Right lobe of liver (tissue), 6 donors: Measurements from ENCODE around the gene XAF1. TPM values are rescaled to one million over a fixed set of nuclear protein-coding genes. Genes with fewer than 3 reads are reported as not detected.

ENCODE experiments used
- ATAC-seq, 4 donors: fragments of 200-7000 bp; cut with Tn5 transposase; one replicate each; pipeline ENCODE4 v1.9.1; 2020; ENCODE audit warnings: mild to moderate bottlenecking in 4 of 4, moderate library complexity in 4 of 4
- DNase-seq, 3 donors: peaks; one replicate each; pipeline ENCODE4 v3.0.0-alpha.2; 2020
- H3K27ac ChIP-seq, 3 donors: fragments of 200-600 bp; one replicate each; pipeline ENCODE4 v1.8.0; 2022
- H3K27me3 ChIP-seq, 2 donors: fragments of 200-600 bp; one replicate each; pipeline ENCODE4 v1.8.0; 2022
- H3K36me3 ChIP-seq, 4 donors: fragments of 200-600 bp; sonication (generic) in 1 of 4; one replicate each; pipeline versions ENCODE4 v1.5.1 to v1.8.0; 2017 to 2022; ENCODE audit warnings: control low read depth in 1 of 4
- H3K4me1 ChIP-seq, 4 donors: fragments of 200-600 bp; sonication (generic) in 1 of 4; one replicate each; pipeline versions ENCODE4 v1.5.1 to v1.8.0; 2017 to 2022; ENCODE audit warnings: control low read depth in 1 of 4
- H3K4me3 ChIP-seq, 3 donors: fragments of 200-600 bp; one replicate each; pipeline ENCODE4 v1.8.0; 2022
- H3K9me3 ChIP-seq, 4 donors: fragments of 200-600 bp; sonication (generic) in 1 of 4; one replicate each; pipeline versions ENCODE4 v1.5.1 to v1.8.0; 2017 to 2022; ENCODE audit warnings: control low read depth in 1 of 4
- POLR2A ChIP-seq: fragments of 450-650 bp; IDR thresholded peaks from one replicate; pipeline ENCODE4 v1.6.1; 2017; ENCODE audit warnings: antibody characterized with exemption, mild to moderate bottlenecking
- WGBS: methylation state at CpG from one replicate; pipeline ENCODE4 v1.1.6; 2018; ENCODE audit warnings: low coverage, low lambda C conversion rate; ENCODE audit not compliant: insufficient coverage; ENCODE audit errors: missing lambda C conversion rate; 5-methylcytosine and 5-hydroxymethylcytosine counted together
- intact Hi-C, 2 donors: fragments of 100-400 bp; cut with DNase I; formaldehyde crosslinking; loops; one replicate each; pipeline versions ENCODE4 v1.11.2 to v1.14.1; 2022
- total RNA-seq, 6 experiments: library from RNA; depleted of rRNA in 2 of 6; stranded (reverse); fragments of >200 nt in 2 of 6; fragmentation: NEBNext Ultra II Directional in 3 of 6; extraction: Animal tissue kit (Norgen Biotek cat#: 25700) in 3 of 6; gene quantifications; one replicate each; pipeline versions ENCODE4 v1.1.0 to v1.2.4, GENCODE V29; 2016 to 2023
- TF ChIP-seq, protein P1 (sequence below), 4 donors: fragments of 200-600 bp in 3 of 4; fragments of 450-650 bp in 1 of 4; IDR thresholded peaks; one replicate each; pipeline versions ENCODE4 v1.5.1 to v1.8.0; 2016 to 2022; ENCODE audit warnings: antibody characterized with exemption in 4 of 4, mild to moderate bottlenecking in 2 of 4
- donor health status: DM: no; HTN: yes; CAD: no.
- donor health status: DM: no; HTN: no; CAD: no.
- donor health status: DM: no; HTN: no; CAD: no.
- donor health status: DM: no; HTN: yes; CAD: no.
- donor health status: DM: no; HTN: yes; CAD: no.

XAF1 gene
- total RNA-seq, 6 experiments from 2014 or later = 15.9 to 76.8 (median 42.7) TPM

DNA sequence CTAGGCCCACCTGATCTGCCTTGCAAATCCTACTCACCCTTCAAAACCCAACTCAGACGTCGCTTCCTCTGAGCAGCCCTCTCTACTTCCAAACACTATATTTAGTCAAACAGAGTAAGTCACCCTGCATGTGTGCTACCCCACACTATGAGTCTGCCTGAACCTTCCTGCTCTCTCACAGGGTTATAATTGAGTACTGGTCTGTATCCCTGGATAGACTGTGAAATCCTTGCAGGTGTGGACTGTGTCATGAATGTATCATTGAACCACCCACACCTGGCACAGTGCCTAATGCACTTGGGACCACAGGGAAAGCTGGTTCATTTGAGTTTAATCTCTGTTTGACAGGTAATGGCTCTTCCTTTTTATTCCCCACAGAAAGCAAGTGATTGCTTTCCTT, 23.6 kb downstream of the XAF1 start:
- Histone ChIP-seq H3K27me3 (no peaks in the 10 kb centered on the region), H3K4me1 (peaks cover 0 to 6% (median 0%) of the 10 kb centered on the region in 4 donors), H3K27ac (no peak overlapping the region), H3K9me3 (no peaks in the 10 kb centered on the region), H3K4me3 (no peak overlapping the region), H3K36me3 (peaks cover 0 to under 1% (median 0%) of the 10 kb centered on the region in 4 donors)
- no peak for TF ChIP-seq POLR2A
- TF ChIP-seq, protein P1, sequence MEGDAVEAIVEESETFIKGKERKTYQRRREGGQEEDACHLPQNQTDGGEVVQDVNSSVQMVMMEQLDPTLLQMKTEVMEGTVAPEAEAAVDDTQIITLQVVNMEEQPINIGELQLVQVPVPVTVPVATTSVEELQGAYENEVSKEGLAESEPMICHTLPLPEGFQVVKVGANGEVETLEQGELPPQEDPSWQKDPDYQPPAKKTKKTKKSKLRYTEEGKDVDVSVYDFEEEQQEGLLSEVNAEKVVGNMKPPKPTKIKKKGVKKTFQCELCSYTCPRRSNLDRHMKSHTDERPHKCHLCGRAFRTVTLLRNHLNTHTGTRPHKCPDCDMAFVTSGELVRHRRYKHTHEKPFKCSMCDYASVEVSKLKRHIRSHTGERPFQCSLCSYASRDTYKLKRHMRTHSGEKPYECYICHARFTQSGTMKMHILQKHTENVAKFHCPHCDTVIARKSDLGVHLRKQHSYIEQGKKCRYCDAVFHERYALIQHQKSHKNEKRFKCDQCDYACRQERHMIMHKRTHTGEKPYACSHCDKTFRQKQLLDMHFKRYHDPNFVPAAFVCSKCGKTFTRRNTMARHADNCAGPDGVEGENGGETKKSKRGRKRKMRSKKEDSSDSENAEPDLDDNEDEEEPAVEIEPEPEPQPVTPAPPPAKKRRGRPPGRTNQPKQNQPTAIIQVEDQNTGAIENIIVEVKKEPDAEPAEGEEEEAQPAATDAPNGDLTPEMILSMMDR (IDR thresholded peaks at IDR 0.05) = no peak
- DNase-seq (peak in 2 of 3 donors; percentile 57), ATAC-seq (peak; percentile 39 to 66 (median 52))
- 49% methylated on average over 2 of the region's 2 CpGs for WGBS
- intact Hi-C loops = no loop called here

DNA sequence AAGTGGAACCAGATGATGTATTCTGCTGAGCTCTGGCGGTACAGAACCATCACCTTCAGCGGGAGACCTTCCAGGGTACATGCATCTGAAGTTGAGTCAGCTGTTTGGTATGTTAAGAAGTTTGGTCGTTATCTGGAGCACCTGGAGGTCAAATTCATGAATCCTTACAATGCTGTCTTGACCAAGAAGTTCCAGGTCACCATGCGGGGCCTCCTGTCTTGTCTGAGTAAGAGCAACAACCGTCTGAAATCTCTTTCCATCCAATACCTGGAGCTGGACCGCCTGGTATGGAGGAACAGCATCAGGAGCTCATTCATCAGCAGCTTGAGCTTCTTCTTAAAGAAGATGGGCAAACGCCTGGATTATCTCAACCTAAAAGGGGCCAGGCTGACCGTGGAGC, 24.2 kb downstream of the XAF1 start:
- no peak for TF ChIP-seq POLR2A
- TF ChIP-seq, protein P1 (IDR thresholded peaks at IDR 0.05) = no peak
- no peak for ATAC-seq
- WGBS = 89% methylated on average over 4 of the region's 8 CpGs
- no peak overlapping the region for H3K27ac ChIP-seq
- H3K27me3 ChIP-seq = no peaks in the 10 kb centered on the region
- no peak for DNase-seq
- peaks cover 0 to 6% (median 0%) of the 10 kb centered on the region in 4 donors for H3K4me1 ChIP-seq
- no peaks in the 10 kb centered on the region for H3K36me3 ChIP-seq
- H3K9me3 ChIP-seq = no peaks in the 10 kb centered on the region
- H3K4me3 ChIP-seq = no peak overlapping the region
- intact Hi-C loops = no loop called here

DNA sequence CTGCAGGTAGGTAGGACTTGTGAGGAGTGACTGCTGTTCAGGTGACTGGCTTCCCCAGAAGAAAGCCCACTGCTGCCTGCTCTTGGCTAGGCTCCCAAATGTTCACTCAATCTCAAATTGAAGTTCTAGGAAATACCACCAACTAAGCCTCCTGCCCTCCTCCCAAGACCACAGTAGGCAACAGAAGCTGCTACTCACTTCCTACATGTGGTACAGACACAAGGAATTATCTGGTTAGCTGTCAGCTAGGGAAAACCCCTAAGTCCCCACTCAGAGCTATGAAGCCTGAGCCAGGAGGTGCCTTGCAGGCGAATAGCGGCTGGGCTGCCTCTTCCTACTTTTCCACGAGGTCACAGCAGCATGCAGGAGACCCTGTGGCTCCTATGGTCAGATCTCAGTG, 25.0 kb downstream of the XAF1 start:
- WGBS = 76% methylated on average over 3 of the region's 3 CpGs
- Histone ChIP-seq H3K27me3 (no peaks in the 10 kb centered on the region), H3K4me3 (no peak overlapping the region), H3K9me3 (no peaks in the 10 kb centered on the region), H3K27ac (no peak overlapping the region), H3K4me1 (peaks cover 0 to 9% (median 0%) of the 10 kb centered on the region in 4 donors), H3K36me3 (no peaks in the 10 kb centered on the region)
- no peak for DNase-seq
- intact Hi-C loops = no loop called here
- no peak for ATAC-seq
- TF ChIP-seq, protein P1 (IDR thresholded peaks at IDR 0.05) = no peak
- no peak for TF ChIP-seq POLR2A

DNA sequence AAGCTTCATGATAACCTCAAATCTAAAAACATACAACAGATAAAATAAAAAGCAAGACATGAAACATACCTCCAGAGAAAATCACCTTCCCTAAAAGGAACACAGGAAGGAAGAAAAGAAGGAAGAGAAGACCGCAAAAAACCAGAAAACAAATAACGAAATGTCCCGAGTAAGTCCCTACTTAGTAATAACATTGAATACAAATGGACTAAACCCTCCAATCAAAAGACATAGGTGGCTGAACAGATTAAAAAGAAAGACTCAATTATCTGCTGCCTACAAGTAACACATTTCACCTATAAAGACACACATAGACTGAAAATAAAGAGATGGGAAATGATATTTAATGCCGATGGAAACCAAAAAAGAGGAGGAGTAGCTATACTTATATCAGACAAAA, 26.4 kb downstream of the XAF1 start:
- no peaks in the 10 kb centered on the region for H3K9me3 ChIP-seq
- no peak for ATAC-seq
- TF ChIP-seq, protein P1 (IDR thresholded peaks at IDR 0.05) = no peak
- no peak for TF ChIP-seq POLR2A
- intact Hi-C loops = no loop called here
- no peaks in the 10 kb centered on the region for H3K27me3 ChIP-seq
- H3K27ac ChIP-seq = no peak overlapping the region
- H3K4me3 ChIP-seq = no peak overlapping the region
- H3K4me1 ChIP-seq = peaks cover 0 to 9% (median 0%) of the 10 kb centered on the region in 4 donors
- 70% methylated on average over 4 of the region's 4 CpGs for WGBS
- no peaks in the 10 kb centered on the region for H3K36me3 ChIP-seq
- no peak for DNase-seq

DNA sequence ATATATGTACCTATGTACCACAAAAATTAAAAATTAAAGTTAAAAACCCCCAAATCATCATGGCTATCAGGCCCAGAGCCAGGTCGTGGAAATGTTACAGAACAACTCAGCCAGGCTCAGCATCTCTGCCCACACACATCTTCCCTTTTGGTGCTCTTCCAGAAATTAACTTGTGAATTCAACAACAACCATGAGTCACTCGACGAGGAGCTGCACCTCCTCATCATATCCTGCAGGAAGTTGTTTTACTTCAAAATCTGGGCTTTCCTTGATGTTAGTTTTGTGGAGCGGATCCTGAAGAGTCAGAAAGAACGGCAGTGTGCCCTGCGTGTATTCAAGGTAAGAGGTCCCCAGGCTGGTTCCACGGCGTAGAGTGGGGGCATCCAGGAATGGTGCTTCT, 30.8 kb downstream of the XAF1 start:
- Histone ChIP-seq H3K36me3 (no peaks in the 10 kb centered on the region), H3K27ac (peak overlapping the region in 1 of 3 donors; percentile 23), H3K4me3 (no peak overlapping the region), H3K4me1 (peaks cover 0 to 8% (median 0%) of the 10 kb centered on the region in 4 donors), H3K27me3 (no peaks in the 10 kb centered on the region), H3K9me3 (no peaks in the 10 kb centered on the region)
- TF ChIP-seq POLR2A = no peak
- TF ChIP-seq, protein P1 (IDR thresholded peaks at IDR 0.05) = no peak
- peak in 3 of 4 donors; percentile 11 to 80 (median 63) for ATAC-seq
- no peak for DNase-seq
- intact Hi-C loops = no loop called here
- 59% methylated on average over 8 of the region's 8 CpGs for WGBS
